Heart left ventricle (tissue), 16 donors: ENCODE results near the gene TOGARAM2. TPM values are rescaled to one million over a fixed set of nuclear protein-coding genes. Genes with fewer than 3 reads are reported as not detected.

Experiments used
- ATAC-seq, 4 donors: fragments of 200-7000 bp; cut with Tn5 transposase; one replicate each; pipeline ENCODE4 v1.9.1; 2020 to 2022; ENCODE audit warnings: moderate library complexity in 4 of 4, mild to moderate bottlenecking in 3 of 4, moderate number of reproducible peaks in 1 of 4
- DNase-seq, 5 donors: peaks; one replicate each; pipeline ENCODE4 v3.0.0-alpha.2; 2020
- H3K27ac ChIP-seq, 12 donors: fragments of 200-600 bp; sonication (generic) in 4 of 12; one replicate each; pipeline versions ENCODE4 v1.5.0 to v1.8.0; 2016 to 2022; ENCODE audit warnings: mild to moderate bottlenecking in 2 of 12
- H3K27me3 ChIP-seq, 9 donors: fragments of 200-600 bp; sonication (generic) in 2 of 9; one replicate each; pipeline versions ENCODE4 v1.5.1 to v1.8.0; 2016 to 2022; ENCODE audit warnings: mild to moderate bottlenecking in 3 of 9
- H3K36me3 ChIP-seq, 9 donors: fragments of 200-600 bp; sonication (generic) in 2 of 9; one replicate each; pipeline versions ENCODE4 v1.5.0 to v1.8.0; 2018 to 2022; ENCODE audit warnings: mild to moderate bottlenecking in 2 of 9
- H3K4me1 ChIP-seq, 12 donors: fragments of 200-600 bp; sonication (generic) in 4 of 12; one replicate each; pipeline versions ENCODE4 v1.5.0 to v1.8.0; 2016 to 2022; ENCODE audit warnings: mild to moderate bottlenecking in 3 of 12
- H3K4me3 ChIP-seq, 12 donors: fragments of 200-600 bp; sonication (generic) in 4 of 12; one replicate each; pipeline versions ENCODE4 v1.5.0 to v1.8.0; 2017 to 2022; ENCODE audit warnings: mild to moderate bottlenecking in 9 of 12, moderate library complexity in 4 of 12
- H3K9me3 ChIP-seq, 12 donors: fragments of 200-600 bp; sonication (generic) in 4 of 12; one replicate each; pipeline versions ENCODE4 v1.5.0 to v1.8.0; 2016 to 2022; ENCODE audit warnings: mild to moderate bottlenecking in 1 of 12
- CTCF ChIP-seq, 12 donors: fragments of 200-600 bp; sonication (generic) in 4 of 12; IDR thresholded peaks; one replicate each; pipeline versions ENCODE4 v1.5.0 to v1.8.0; 2018 to 2022; ENCODE audit warnings: antibody characterized with exemption in 12 of 12, mild to moderate bottlenecking in 5 of 12
- POLR2A ChIP-seq, 2 donors: fragments of 450-650 bp; IDR thresholded peaks; one replicate each; pipeline ENCODE4 v1.6.1; 2017; ENCODE audit warnings: antibody characterized with exemption in 2 of 2, mild to moderate bottlenecking in 2 of 2, moderate library complexity in 2 of 2
- WGBS, 4 donors: extraction: QIAGEN DNeasy Blood & Tissue Kit in 2 of 4; methylation state at CpG; one replicate each; pipeline versions ENCODE4 v1.1.5 to v1.1.7; 2013 to 2018; 5-methylcytosine and 5-hydroxymethylcytosine counted together
- intact Hi-C, 10 donors: fragments of 100-400 bp; cut with DNase I; formaldehyde crosslinking; loops; one replicate each; pipeline versions ENCODE4 v1.11.1 to v1.14.2; 2022
- polyA plus RNA-seq, 2 donors: library from polyadenylated mRNA; stranded (reverse); fragments of 200-250 nt; gene quantifications; one replicate each; pipeline ENCODE4 v1.2.3, GENCODE V29; 2013
- total RNA-seq, 9 donors: library from RNA; depleted of rRNA in 2 of 9; stranded (reverse); fragments of >200 nt in 2 of 9; fragmentation: NEBNext Ultra II Directional in 3 of 9; extraction: Animal tissue kit (Norgen Biotek cat#: 25700) in 3 of 9; gene quantifications; one replicate each; pipeline versions ENCODE4 v1.1.0 to v1.2.4, GENCODE V29; 2016 to 2023
- donor health status: ischemic (EF 13 %, LVEDD 7.1; RV severe dilation, severe dysfunction).
- donor health status: healthy with polysubstance abuse.
- donor health status: DM: no; HTN: yes; CAD: no.
- donor health status: DM: no; HTN: no; CAD: no.
- donor health status: ischemic (EF 25% LVEDD 6.9; RV normal size, moderate dysfunction).
- donor health status: ischemic (EF 25% LVEDD 5.7; RV mildly dilated, moderate dysfunction).
- donor health status: healthy.
- donor health status: DM: yes; HTN: yes; CAD: no.
- donor health status: ischemic (EF 35%, LVEDD 5.7; RV mildly dilated, moderate dysfunction).
- donor health status: nonischemic (EF 11% LVEDD 7.7; RV severe dilation, severe dysfunction).
- donor health status: DM: yes; HTN: yes; CAD: no.
- donor health status: PGD.
- donor health status: ischemic (EF 29% LVEDD 5.4; RV normal size, mild dysfunction).
- donor health status: nonischemic (EF 23%, LVEDD 6.1; RV moderate dilation, normal function).

Gene TOGARAM2
- total and polyA plus RNA-seq, 11 donors, result 0.24 to 23.9 (median 6.2) TPM

DNA sequence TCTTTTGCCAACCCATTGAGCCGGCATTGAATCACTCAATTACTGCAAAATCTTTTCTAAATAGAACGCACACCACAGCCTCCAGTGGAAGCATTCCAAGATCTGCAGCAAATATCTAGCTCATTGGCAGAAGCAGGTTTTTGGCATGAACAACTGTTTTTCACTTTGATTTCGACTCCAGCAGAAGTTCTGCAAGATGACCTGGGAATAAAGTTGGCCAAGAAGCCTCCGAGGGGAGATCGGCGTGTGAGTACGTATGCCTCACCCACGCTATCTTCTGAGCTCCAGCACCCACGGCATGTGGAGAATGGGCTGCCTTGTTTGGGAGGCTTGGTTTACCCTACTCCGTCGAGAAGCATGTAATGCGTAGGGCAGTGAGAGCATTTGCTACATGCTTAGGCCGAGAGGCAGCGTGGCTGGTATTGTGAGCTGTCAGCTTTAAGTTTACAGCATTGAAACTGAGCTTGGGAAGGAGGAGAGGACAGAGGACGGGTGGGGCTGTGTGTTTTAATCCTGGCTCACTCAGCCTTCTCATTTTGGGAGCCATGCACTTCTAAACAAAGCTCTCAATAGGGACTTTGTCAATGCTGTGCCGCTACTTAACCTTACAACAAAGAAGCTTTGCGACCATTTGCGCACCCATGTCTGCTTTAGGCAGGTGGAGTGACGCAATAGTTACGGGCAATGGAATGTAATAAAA is 82.7 kb downstream of the TOGARAM2 start:
- H3K4me1 ChIP-seq, result peaks cover 0 to 24% (median 1%) of the 10 kb centered on the region in 12 donors
- no peak for DNase-seq
- TF ChIP-seq POLR2A (IDR thresholded peaks at IDR 0.05), result no peak
- TF ChIP-seq CTCF (IDR thresholded peaks at IDR 0.05), result no peak
- WGBS, 4 donors, result 66 to 86% (median 77%) methylated on average over 20 of the region's 20 CpGs
- no peaks in the 10 kb centered on the region for H3K9me3 ChIP-seq
- ATAC-seq, result no peak
- intact Hi-C loops, result no loop called here
- no peaks in the 10 kb centered on the region for H3K36me3 ChIP-seq
- peak overlapping the region in 1 of 12 donors; percentile 55 for H3K27ac ChIP-seq
- no peak overlapping the region for H3K4me3 ChIP-seq
- no peaks in the 10 kb centered on the region for H3K27me3 ChIP-seq

- Histone ChIP-seq H3K4me3 (no peak overlapping the region), H3K36me3 (no peaks in the 10 kb centered on the region), H3K9me3 (no peaks in the 10 kb centered on the region), H3K4me1 (peaks cover 0 to 24% (median 1%) of the 10 kb centered on the region in 12 donors), H3K27me3 (no peaks in the 10 kb centered on the region), H3K27ac (peak overlapping the region in 1 of 12 donors; percentile 55)
- intact Hi-C loops, result no loop called here
- 90 to 94% (median 93%) methylated on average over 4 of the region's 4 CpGs for WGBS, 4 donors
- no peak for DNase-seq
- ATAC-seq, result no peak
- no peak for TF ChIP-seq POLR2A (IDR thresholded peaks at IDR 0.05)
Observed at GRCh38 chr2:29064346-29064715, 83.2 kb downstream of the TOGARAM2 start.

GRCh38 chr2:29064746-29065067 is 83.6 kb downstream of the TOGARAM2 start:
- ATAC-seq (peak in 1 of 4 donors; percentile 11), DNase-seq (no peak)
- intact Hi-C loops, result no loop called here
- Histone ChIP-seq H3K9me3 (no peaks in the 10 kb centered on the region), H3K27ac (peak overlapping the region in 2 of 12 donors; percentile 25 to 55), H3K4me3 (no peak overlapping the region), H3K36me3 (no peaks in the 10 kb centered on the region), H3K27me3 (no peaks in the 10 kb centered on the region), H3K4me1 (peaks cover 0 to 24% (median 1%) of the 10 kb centered on the region in 12 donors)
- TF ChIP-seq CTCF (IDR thresholded peaks at IDR 0.05), result no peak
- TF ChIP-seq POLR2A (IDR thresholded peaks at IDR 0.05), result no peak
- WGBS, 4 donors, result 75 to 92% (median 79%) methylated on average over 9 to 11 of the region's 11 CpGs

GRCh38 chr2:29065068-29065811 is 84.1 kb downstream of the TOGARAM2 start:
- 72 to 76% (median 72%) methylated on average over 10 of the region's 10 CpGs for WGBS, 4 donors
- Histone ChIP-seq H3K27ac (peak overlapping the region in 3 of 12 donors; percentile 24 to 55 (median 25)), H3K4me3 (no peak overlapping the region), H3K9me3 (no peaks in the 10 kb centered on the region), H3K27me3 (no peaks in the 10 kb centered on the region), H3K4me1 (peaks cover 0 to 24% (median 1%) of the 10 kb centered on the region in 12 donors), H3K36me3 (no peaks in the 10 kb centered on the region)
- no peak for TF ChIP-seq POLR2A (IDR thresholded peaks at IDR 0.05)
- intact Hi-C loops, result no loop called here
- no peak for DNase-seq
- peak in 3 of 4 donors; percentile 19 to 36 (median 23) for ATAC-seq

- no peaks in the 10 kb centered on the region for H3K27me3 ChIP-seq
- WGBS, 4 donors, result 86 to 93% (median 91%) methylated on average over 7 to 8 of the region's 8 CpGs
- DNase-seq, result no peak
- no peak overlapping the region for H3K4me3 ChIP-seq
- intact Hi-C loops, result no loop called here
- H3K4me1 ChIP-seq, result peaks cover 0 to 24% (median 2%) of the 10 kb centered on the region in 12 donors
- no peaks in the 10 kb centered on the region for H3K9me3 ChIP-seq
- TF ChIP-seq CTCF (IDR thresholded peaks at IDR 0.05) (no peak), POLR2A (IDR thresholded peaks at IDR 0.05) (no peak)
- no peaks in the 10 kb centered on the region for H3K36me3 ChIP-seq
- H3K27ac ChIP-seq, result no peak overlapping the region
- peak in 1 of 4 donors; percentile 14 for ATAC-seq
Observed at GRCh38 chr2:29066271-29066860, 85.3 kb downstream of the TOGARAM2 start.
